A549 treated with AZD9567 at 1 μM for 4 hours (cell line): ENCODE measurements around the gene CHAF1A. TPM values are rescaled to one million over a fixed set of nuclear protein-coding genes. Genes with fewer than 3 reads are reported as not detected.

Experiments used
- total RNA-seq: library from RNA; stranded (reverse); fragments of 200-300 nt; extraction: Qiagen RNA extraction; gene quantifications from 5 replicates; pipeline ENCODE4 v1.2.3, GENCODE V29; 2022; ENCODE audit not compliant: insufficient read depth

The CHAF1A gene
- total RNA-seq = 21.3 to 23.7 TPM (median 22.3 TPM) in 5 replicates

DNA sequence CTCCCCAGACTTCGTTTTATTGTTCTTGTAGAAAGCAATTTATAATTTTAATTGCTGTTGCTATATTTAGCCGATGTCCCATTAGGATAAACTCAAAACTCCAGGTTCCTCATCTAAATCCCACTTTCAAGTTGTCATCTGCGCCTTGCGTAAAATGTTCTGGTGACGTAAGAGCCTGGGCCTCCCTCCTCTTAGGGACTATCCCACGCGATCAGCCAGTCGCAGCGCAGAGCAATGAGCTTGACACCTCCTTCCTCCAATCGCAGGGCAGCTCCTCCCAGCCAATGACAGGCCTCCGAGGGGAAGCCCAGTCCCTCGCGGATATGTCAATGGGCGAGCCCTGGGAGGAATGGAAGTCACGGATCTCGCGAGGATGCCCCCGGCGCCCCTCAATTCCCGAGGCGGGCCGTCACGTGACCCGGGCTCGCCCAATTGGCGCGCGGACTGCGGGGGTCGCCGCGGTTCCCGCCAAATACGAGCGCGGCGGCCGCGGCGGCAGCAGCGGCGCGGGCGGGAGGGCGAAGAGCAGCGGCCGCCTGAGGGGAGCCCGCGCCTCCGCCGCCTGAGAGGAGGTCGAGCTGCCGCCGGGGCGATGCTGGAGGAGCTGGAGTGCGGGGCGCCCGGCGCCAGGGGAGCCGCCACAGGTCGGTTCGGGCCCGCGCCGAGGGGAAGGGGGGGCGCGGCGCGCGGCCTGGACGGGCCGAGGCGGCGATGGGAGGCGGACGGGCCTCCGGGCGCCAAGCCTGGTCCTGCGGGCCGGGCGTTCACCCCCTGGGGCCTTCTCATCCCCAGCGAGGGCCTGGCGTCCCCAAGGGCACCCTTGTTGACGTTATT, at the start of gene CHAF1A:
TSS of gene CHAF1A (plus strand) at position 470 of the 834 bp plus-strand sequence. CDS start at position 593, 123 bp downstream.

GRCh38 chr19:4400135-4400936, 2.1 kb upstream of the CHAF1A start, which contains the start of gene SH3GL1:
SH3GL1 (minus strand) TSS chr19:4400547; CDS start chr19:4400368, 179 bp downstream.

DNA sequence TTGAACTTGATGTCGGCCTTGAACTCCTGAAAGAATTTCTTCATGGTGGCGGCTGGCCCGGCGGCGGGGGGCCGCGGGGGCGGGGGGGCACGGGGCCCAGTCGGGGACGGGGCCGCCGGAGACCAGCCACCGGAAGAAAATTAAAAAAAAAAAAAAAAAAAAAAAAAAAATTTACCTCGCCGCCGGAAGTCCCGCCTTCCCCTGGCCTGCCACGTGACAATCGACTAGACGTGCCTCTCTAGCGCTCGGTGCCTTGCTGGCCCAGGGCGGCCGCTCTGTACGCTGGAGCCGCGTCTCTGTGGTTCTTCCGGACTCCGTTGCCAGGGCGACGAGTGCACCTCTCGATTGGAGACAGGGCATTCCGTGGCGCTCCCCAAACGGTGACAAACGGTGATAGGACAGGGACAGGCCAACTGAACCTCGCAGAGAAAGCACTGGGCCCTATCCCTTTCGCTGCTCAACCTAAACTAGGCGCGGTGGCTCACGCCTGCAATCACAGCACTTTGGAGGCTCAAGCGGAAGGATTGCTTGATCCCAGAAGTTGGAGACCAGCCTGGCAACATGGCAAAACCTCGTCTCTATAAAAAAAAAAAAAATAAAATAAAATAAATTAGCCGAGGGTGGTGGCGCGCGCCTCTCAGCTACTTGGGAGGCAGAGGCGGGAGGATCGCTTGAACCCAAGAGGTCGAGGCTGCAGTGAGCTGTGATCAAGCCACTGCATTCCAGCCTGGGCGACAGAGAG, 55.4 kb downstream of the CHAF1A start, which contains the start of gene UBXN6:
TSS of gene UBXN6 (minus strand) at position 141 of the 742 bp plus-strand sequence. CDS start at position 44, 97 bp downstream.

GRCh38 chr19:4472174-4472974, 69.9 kb downstream of the CHAF1A start, which contains the start of gene HDGFL2:
HDGFL2 (plus strand) TSS chr19:4472297; CDS start chr19:4472351, 54 bp downstream.

Other genes with a start within 250 kb of the CHAF1A start
- 0.06 to 0.07 TPM in 2 of 5 replicates, not detected in the others for gene CREB3L3, start 249.0 kb upstream of the CHAF1A start, total RNA-seq
- 18.1 to 36.6 TPM (median 34.4 TPM) in 5 replicates for gene SIRT6, start 220.1 kb upstream of the CHAF1A start, total RNA-seq
- 0.22 to 0.41 TPM (median 0.29 TPM) in 4 of 5 replicates, not detected in the other for gene ANKRD24, start 220.0 kb upstream of the CHAF1A start, total RNA-seq
- 3.1 to 6.1 TPM (median 3.1 TPM) in 5 replicates for gene EBI3, start 173.1 kb upstream of the CHAF1A start, total RNA-seq
- 17.1 to 22.7 TPM (median 19.0 TPM) in 5 replicates for gene YJU2, start 155.6 kb upstream of the CHAF1A start, total RNA-seq
- 0.11 TPM in 1 of 5 replicates, not detected in the others for gene SHD, start 123.4 kb upstream of the CHAF1A start, total RNA-seq
- gene TMIGD2, start 100.3 kb upstream of the CHAF1A start, total RNA-seq = not detected in 5 replicates
- gene FSD1, start 98.0 kb upstream of the CHAF1A start, total RNA-seq = 4.1 to 8.8 TPM (median 7.8 TPM) in 5 replicates
- 0.08 TPM in 1 of 5 replicates, not detected in the others for gene STAP2, start 63.8 kb upstream of the CHAF1A start, total RNA-seq
- gene MPND, start 59.1 kb upstream of the CHAF1A start, total RNA-seq = 8.7 to 11.5 TPM (median 9.6 TPM) in 5 replicates
- 46.8 to 63.3 TPM (median 59.2 TPM) in 5 replicates for gene SH3GL1, start 2.1 kb upstream of the CHAF1A start, total RNA-seq
- gene UBXN6, start 55.2 kb downstream of the CHAF1A start, total RNA-seq = 56.1 to 61.9 TPM (median 57.8 TPM) in 5 replicates
- gene HDGFL2, start 69.7 kb downstream of the CHAF1A start, total RNA-seq = 22.6 to 33.1 TPM (median 27.5 TPM) in 5 replicates
- 0.08 to 0.14 TPM (median 0.09 TPM) in 4 of 5 replicates, not detected in the other for gene PLIN4, start 115.8 kb downstream of the CHAF1A start, total RNA-seq
- gene PLIN5, start 132.6 kb downstream of the CHAF1A start, total RNA-seq = 0.11 to 0.26 TPM (median 0.15 TPM) in 4 of 5 replicates, not detected in the other
- gene LRG1, start 137.4 kb downstream of the CHAF1A start, total RNA-seq = 0.07 to 0.23 TPM (median 0.22 TPM) in 3 of 5 replicates, not detected in the others
- 4.6 to 6.0 TPM (median 5.2 TPM) in 5 replicates for gene SEMA6B, start 157.0 kb downstream of the CHAF1A start, total RNA-seq
- gene TNFAIP8L1, start 236.9 kb downstream of the CHAF1A start, total RNA-seq = 3.1 to 4.6 TPM (median 4.1 TPM) in 5 replicates